H1 (cell line): ENCODE measurements around the gene ACTG2. TPM values are rescaled to one million over a fixed set of nuclear protein-coding genes. Genes with fewer than 3 reads are reported as not detected.

Experiments
- CTCF ChIA-PET: fragments of 300-600 bp; sonication (Branson Sonifier 250); formaldehyde crosslinking; loops from one replicate; lab custom pipeline; 2021; ENCODE audit not compliant: partially characterized antibody; lab: Charles Lee
- POLR2A ChIA-PET: fragments of 300-600 bp; sonication (Branson Sonifier 250); formaldehyde crosslinking; loops from one replicate; lab custom pipeline; 2021; ENCODE audit warnings: inconsistent platforms; ENCODE audit not compliant: partially characterized antibody; lab: Charles Lee
- DNase-seq, 2 experiments: peaks; one replicate each; pipeline versions ENCODE4 v3.0.0 to v3.0.0-alpha.2; 2010 to 2022; ENCODE audit warnings: low spot score in 2 of 2, low read depth in 1 of 2, mixed read lengths in 1 of 2
- FAIRE-seq: peaks from 2 replicates; lab custom pipeline; 2011; peaks lifted over from hg19 to GRCh38; lab: Jason Lieb, UNC
- H2AFZ ChIP-seq: 2 replicates; pipeline ENCODE4 v1.8.1; 2012; ENCODE audit warnings: low read length, inconsistent platforms
- H2AK5ac ChIP-seq: 2 replicates; pipeline ENCODE4 v1.6.1; 2013; ENCODE audit warnings: low read depth, low read length
- H2BK120ac ChIP-seq: replicated peaks from 2 replicates; pipeline ENCODE3; 2013; ENCODE audit warnings: low read depth, low read length, inconsistent platforms
- H2BK12ac ChIP-seq: 2 replicates; pipeline ENCODE4 v1.6.1; 2013; ENCODE audit warnings: low read depth, low read length
- H2BK15ac ChIP-seq: 2 replicates; pipeline ENCODE4 v1.6.1; 2013; ENCODE audit warnings: low read length
- H2BK20ac ChIP-seq: 2 replicates; pipeline ENCODE4 v1.6.1; 2013; ENCODE audit warnings: low read length
- H2BK5ac ChIP-seq: 2 replicates; pipeline ENCODE4 v1.6.1; 2013; ENCODE audit warnings: low read depth, low read length
- H3K14ac ChIP-seq: 2 replicates; pipeline ENCODE4 v1.6.1; 2013; ENCODE audit warnings: inconsistent platforms; ENCODE audit not compliant: insufficient read length
- H3K18ac ChIP-seq: 2 replicates; pipeline ENCODE4 v1.6.1; 2013; ENCODE audit warnings: low read length; ENCODE audit errors: extremely low read depth
- H3K23ac ChIP-seq: 2 replicates; pipeline ENCODE4 v1.6.1; 2013; ENCODE audit warnings: inconsistent platforms; ENCODE audit not compliant: insufficient read length
- H3K23me2 ChIP-seq: 2 replicates; pipeline ENCODE4 v1.6.1; 2013; ENCODE audit warnings: low read depth, low read length
- H3K27ac ChIP-seq: 2 replicates; pipeline ENCODE4 v1.6.1; 2011; ENCODE audit warnings: low read depth, low read length, inconsistent platforms
- H3K27me3 ChIP-seq, 4 experiments: replicated peaks in 1 of 4; 1 replicate in 1 of 4; 2 replicates in 3 of 4; pipeline versions ENCODE4 v1.6.1 to v1.8.1; 2011 to 2013; ENCODE audit warnings: low read length in 3 of 4, mild to moderate bottlenecking in 3 of 4, inconsistent platforms in 2 of 4, mixed read lengths in 2 of 4, moderate library complexity in 1 of 4; ENCODE audit not compliant: control insufficient read depth in 3 of 4, insufficient read depth in 3 of 4; ENCODE audit errors: extremely low read depth in 1 of 4
- H3K36me3 ChIP-seq, 4 experiments: 2 replicates each; pipeline versions ENCODE4 v1.6.1 to v1.8.1; 2011 to 2013; ENCODE audit warnings: mild to moderate bottlenecking in 4 of 4, low read length in 3 of 4, moderate library complexity in 2 of 4, control low read depth in 1 of 4, inconsistent platforms in 1 of 4; ENCODE audit not compliant: insufficient read depth in 4 of 4, control insufficient read depth in 2 of 4
- H3K4ac ChIP-seq: replicated peaks from 2 replicates; pipeline ENCODE3; 2013; ENCODE audit warnings: low read length, low read depth, mixed read lengths, inconsistent platforms; ENCODE audit not compliant: insufficient read length
- H3K4me1 ChIP-seq, 4 experiments: replicated peaks in 1 of 4; 1 replicate in 1 of 4; 2 replicates in 3 of 4; pipeline versions ENCODE4 v1.6.1 to v1.8.1; 2011 to 2013; ENCODE audit warnings: low read length in 3 of 4, inconsistent platforms in 2 of 4, mixed read lengths in 1 of 4; ENCODE audit not compliant: insufficient read depth in 4 of 4, control insufficient read depth in 3 of 4
- H3K4me2 ChIP-seq, 2 experiments: 2 replicates each; pipeline versions ENCODE4 v1.6.1 to v1.8.1; 2011 to 2013; ENCODE audit warnings: low read depth in 2 of 2, low read length in 2 of 2, control low read depth in 1 of 2, inconsistent platforms in 1 of 2, mild to moderate bottlenecking in 1 of 2; ENCODE audit not compliant: insufficient read depth in 1 of 2
- H3K4me3 ChIP-seq, 4 experiments: fragments of 200-600, 300-600 bp in 1 of 4; sonication (generic), shearing (Covaris generic), sonication (Bioruptor Twin) in 1 of 4; 2 replicates each; pipeline versions ENCODE4 v1.5.1 to v1.8.1; 2011 to 2016; ENCODE audit warnings: low read length in 4 of 4, low read depth in 3 of 4, control low read depth in 2 of 4, inconsistent platforms in 2 of 4, mild to moderate bottlenecking in 2 of 4, mixed read lengths in 1 of 4, moderate library complexity in 1 of 4; ENCODE audit not compliant: insufficient read depth in 2 of 4; ENCODE audit errors: extremely low read depth in 1 of 4
- H3K56ac ChIP-seq: replicated peaks from 2 replicates; pipeline ENCODE3; 2013; ENCODE audit warnings: low read depth, mild to moderate bottlenecking, mixed read lengths, low read length, inconsistent platforms; ENCODE audit not compliant: insufficient read length
- H3K79me1 ChIP-seq: 2 replicates; pipeline ENCODE4 v1.6.1; 2013; ENCODE audit warnings: low read depth, low read length, control low read depth
- H3K79me2 ChIP-seq, 2 experiments: 2 replicates each; pipeline versions ENCODE4 v1.6.1 to v1.8.1; 2012 to 2013; ENCODE audit warnings: low read length in 2 of 2, mild to moderate bottlenecking in 2 of 2, inconsistent platforms in 1 of 2; ENCODE audit not compliant: insufficient read depth in 2 of 2, control insufficient read depth in 1 of 2
- H3K9ac ChIP-seq, 4 experiments: replicated peaks in 1 of 4; 1 replicate in 1 of 4; 2 replicates in 3 of 4; pipeline versions ENCODE4 v1.6.1 to v1.8.1; 2011 to 2013; ENCODE audit warnings: low read depth in 3 of 4, low read length in 3 of 4, control low read depth in 2 of 4, mild to moderate bottlenecking in 2 of 4, moderate library complexity in 2 of 4, inconsistent platforms in 1 of 4; ENCODE audit errors: extremely low read depth in 1 of 4
- H3K9me3 ChIP-seq, 2 experiments: 2 replicates each; pipeline versions ENCODE4 v1.6.1 to v1.8.1; 2012 to 2013; ENCODE audit warnings: mild to moderate bottlenecking in 2 of 2, moderate library complexity in 2 of 2, control low read depth in 1 of 2, inconsistent platforms in 1 of 2, low read depth in 1 of 2, low read length in 1 of 2, mixed read lengths in 1 of 2; ENCODE audit not compliant: insufficient read depth in 2 of 2
- H4K20me1 ChIP-seq, 2 experiments: replicated peaks in 1 of 2; 2 replicates each; pipeline versions ENCODE3 to v1.8.1; 2011 to 2013; ENCODE audit warnings: inconsistent platforms in 2 of 2, low read length in 2 of 2, mild to moderate bottlenecking in 1 of 2; ENCODE audit not compliant: insufficient read depth in 2 of 2, control insufficient read depth in 1 of 2
- H4K5ac ChIP-seq: 2 replicates; pipeline ENCODE4 v1.6.1; 2013; ENCODE audit warnings: low read length, low read depth, mixed read lengths, inconsistent platforms; ENCODE audit not compliant: insufficient read length
- H4K8ac ChIP-seq: 2 replicates; pipeline ENCODE4 v1.8.0; 2013; ENCODE audit warnings: mild to moderate bottlenecking, moderate library complexity, low read length, inconsistent platforms; ENCODE audit not compliant: insufficient read depth; ENCODE audit errors: extremely low read depth
- H4K91ac ChIP-seq: replicated peaks from 2 replicates; pipeline ENCODE3; 2013; ENCODE audit warnings: low read length, mixed read lengths, inconsistent platforms; ENCODE audit not compliant: insufficient read length
- ASH2L ChIP-seq: fragments of 200-600, 300-600 bp; sonication (generic); IDR thresholded peaks from one replicate; pipeline ENCODE4 v1.7.1; 2017; ENCODE audit warnings: low read length
- ATF3 ChIP-seq: IDR thresholded peaks from 2 replicates; pipeline ENCODE4 v1.6.1; 2011; ENCODE audit warnings: low read depth, mild to moderate bottlenecking, low read length; ENCODE audit not compliant: insufficient read depth
- CBX8 ChIP-seq: fragments of 300-800, 300-1000 bp; sonication (generic); IDR thresholded peaks from 2 replicates; pipeline ENCODE4 v1.7.1; 2016; ENCODE audit warnings: low read depth, low read length, borderline replicate concordance
- CEBPB ChIP-seq: IDR thresholded peaks from 2 replicates; pipeline ENCODE4 v1.6.1; 2012; ENCODE audit warnings: low read depth, low read length
- GTF2F1 ChIP-seq: IDR thresholded peaks from 2 replicates; pipeline ENCODE4 v1.6.1; 2012; ENCODE audit warnings: low read depth, low read length, improper control_type of control experiment, borderline replicate concordance
- HDAC2 ChIP-seq, 2 experiments: fragments of 300-600 bp in 1 of 2; sonication (generic) in 1 of 2; IDR thresholded peaks; 2 replicates each; pipeline ENCODE4 v1.6.1; 2011 to 2012; ENCODE audit warnings: low read depth in 2 of 2, low read length in 2 of 2, mild to moderate bottlenecking in 2 of 2, moderate library complexity in 2 of 2, borderline replicate concordance in 1 of 2, inconsistent platforms in 1 of 2
- KDM4A ChIP-seq: IDR thresholded peaks from one replicate; pipeline ENCODE4 v1.7.1; 2012; ENCODE audit warnings: low read depth, mild to moderate bottlenecking, moderate library complexity, low read length, inconsistent platforms; ENCODE audit not compliant: severe bottlenecking
- NRF1 ChIP-seq: IDR thresholded peaks from 2 replicates; pipeline ENCODE4 v1.6.1; 2011; ENCODE audit warnings: mild to moderate bottlenecking, low read depth, low read length, improper control_type of control experiment
- POLR2AphosphoS5 ChIP-seq: IDR thresholded peaks from 2 replicates; pipeline ENCODE4 v1.6.1; 2011; ENCODE audit warnings: low read depth, low read length
- SIN3A ChIP-seq, 2 experiments: IDR thresholded peaks in 1 of 2; conservative IDR thresholded peaks in 1 of 2; 2 replicates each; pipeline ENCODE4 v1.6.1; 2011 to 2012; ENCODE audit warnings: low read length in 2 of 2, improper control_type of control experiment in 1 of 2, low read depth in 1 of 2, mild to moderate bottlenecking in 1 of 2
- SP4 ChIP-seq: IDR thresholded peaks from 2 replicates; pipeline ENCODE4 v1.6.1; 2012; ENCODE audit warnings: low read length, inconsistent platforms
- TAF1 ChIP-seq: IDR thresholded peaks from 2 replicates; pipeline ENCODE4 v1.6.1; 2011; ENCODE audit warnings: mild to moderate bottlenecking, low read depth, low read length
- YY1 ChIP-seq: IDR thresholded peaks from 2 replicates; pipeline ENCODE4 v1.6.1; 2011; ENCODE audit warnings: low read depth, mild to moderate bottlenecking, low read length
- ZNF274 ChIP-seq: IDR thresholded peaks from 2 replicates; pipeline ENCODE4 v1.7.0; 2012; ENCODE audit warnings: low read length, borderline replicate concordance; ENCODE audit errors: extremely low read depth
- WGBS, 2 experiments: shearing (Covaris generic) in 1 of 2; methylation state at CpG; one replicate each; pipeline versions ENCODE4 v1.1.6 to v1.1.7; 2013 to 2015; ENCODE audit warnings: low lambda C conversion rate in 2 of 2, mixed read lengths in 2 of 2, inconsistent platforms in 1 of 2, low coverage in 1 of 2, missing lambda C conversion rate in 1 of 2; ENCODE audit not compliant: insufficient replicate concordance in 2 of 2, insufficient coverage in 1 of 2, insufficient read length in 1 of 2; ENCODE audit errors: extremely low coverage in 1 of 2, missing lambda C conversion rate in 1 of 2; 5-methylcytosine and 5-hydroxymethylcytosine counted together
- polyA plus RNA-seq, 7 experiments: library from polyadenylated mRNA; depleted of rRNA in 3 of 7; stranded (reverse) in 5 of 7; unstranded in 2 of 7; fragments of >200 nt in 5 of 7; fragments of 200-250 nt in 2 of 7; gene quantifications; 1 replicate in 5 of 7; 2 replicates in 1 of 7; 4 replicates in 1 of 7; pipeline versions ENCODE4 v1.2.1 to v1.2.3, GENCODE V29; 2011 to 2013; ENCODE audit warnings: missing spikeins in 2 of 7, mixed read lengths in 2 of 7
- total RNA-seq: library from RNA; stranded (reverse); fragmentation: NEBNext Ultra II Directional; extraction: Animal tissue kit (Norgen Biotek cat#: 25700); gene quantifications from 2 replicates; pipeline ENCODE4 v1.2.1, GENCODE V29; 2021

Gene ACTG2
- total and polyA plus RNA-seq, 2 of the 8 experiments (the other 6 are each of a cell fraction or from before 2014, with no cell fraction given), result 6.2 to 13.7 TPM

- ChIA-PET CTCF (interaction anchor here (1.0 to 1.7 kb wide), 2 partner anchors 10 to 11 kb away, joined by 3 to 5 read pairs; no protein-coding TSS in a partner anchor), POLR2A (no interaction called here)
- Histone ChIP-seq H2BK5ac (no peak overlapping the region), H4K8ac (no peak overlapping the region), H3K79me1 (no peaks in the 10 kb centered on the region), H3K79me2 (no peaks in the 10 kb centered on the region), H3K56ac (no peak overlapping the region), H3K23ac (no peak overlapping the region), H3K36me3 (no peaks in the 10 kb centered on the region), H3K9me3 (no peaks in the 10 kb centered on the region), H3K4ac (no peak overlapping the region), H2BK120ac (no peak overlapping the region), H2BK15ac (no peak overlapping the region), H4K20me1 (no peaks in the 10 kb centered on the region), H3K4me2 (no peak overlapping the region), H3K27ac (no peak overlapping the region), H3K14ac (no peak overlapping the region), H2BK20ac (no peak overlapping the region), H2AK5ac (no peak overlapping the region), H4K91ac (no peak overlapping the region), H3K4me1 (peaks cover 0 to 7% (median 4%) of the 10 kb centered on the region in 4 experiments; a peak in 4 of 7 replicates), H3K4me3 (no peak overlapping the region), H2AFZ (no peak overlapping the region), H2BK12ac (no peak overlapping the region), H3K23me2 (no peaks in the 10 kb centered on the region), H3K9ac (no peak overlapping the region), H4K5ac (no peak overlapping the region), H3K18ac (no peak overlapping the region), H3K27me3 (no peaks in the 10 kb centered on the region)
- no peak for FAIRE-seq
- WGBS, 2 experiments, result 82% methylated on average over 9 of the region's 9 CpGs; no CpG with 5 or more reads in 1 of the 2 experiments
- DNase-seq, result no peak
- no peak for TF ChIP-seq TAF1
- TF ChIP-seq ASH2L, result no peak
- no peak for TF ChIP-seq CEBPB
- TF ChIP-seq SIN3A (conservative IDR thresholded peaks at IDR 0.05 in 1 of 2, IDR thresholded peaks at IDR 0.05 in 1 of 2; ENCODE audit: low read depth in 1 of 2, low read length in 2 of 2), result no peak
- no peak for TF ChIP-seq SP4
- TF ChIP-seq NRF1, result no peak
- TF ChIP-seq KDM4A, result no peak
- TF ChIP-seq ATF3, result no peak
- TF ChIP-seq YY1, result no peak
- TF ChIP-seq GTF2F1, result no peak
- TF ChIP-seq POLR2AphosphoS5, result no peak
- TF ChIP-seq ZNF274, result no peak
- TF ChIP-seq HDAC2 (IDR thresholded peaks at IDR 0.05; ENCODE audit: borderline replicate concordance in 1 of 2, low read depth in 2 of 2, low read length in 2 of 2), result no peak
- no peak for TF ChIP-seq CBX8
Measured at GRCh38 chr2:73895473-73895872, 2.7 kb downstream of the ACTG2 start.
